GM12874 (cell line): Measurements from ENCODE around the gene USP50.

Experiments
- CTCF ChIP-seq: IDR thresholded peaks from 2 replicates; pipeline ENCODE4 v1.5.1; 2011; ENCODE audit warnings: low read depth, mild to moderate bottlenecking, control low read depth, low read length, moderate library complexity; ENCODE audit not compliant: insufficient read depth

USP50 gene

GRCh38 chr15:50503144-50503543, 43.3 kb downstream of the USP50 start:
- TF ChIP-seq CTCF: no peak

DNA sequence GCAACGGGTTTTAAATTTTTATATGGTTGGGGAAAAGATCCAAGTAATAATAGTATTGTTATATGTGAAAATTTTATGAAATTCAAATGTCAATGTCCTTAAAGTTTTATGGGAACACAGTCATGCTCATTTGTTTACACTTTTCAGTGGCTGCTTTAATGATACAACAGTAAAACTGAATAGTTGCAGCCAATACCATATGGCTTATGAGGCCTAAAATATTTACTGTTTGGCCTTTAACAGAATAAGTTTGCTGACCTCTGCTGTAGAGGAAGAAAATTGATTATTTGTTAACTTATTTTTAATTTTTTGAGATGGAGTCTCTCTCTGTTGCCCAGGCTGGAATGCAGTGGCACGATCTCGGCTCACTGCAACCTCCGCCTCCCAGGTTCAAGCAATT, 44.7 kb downstream of the USP50 start:
- no peak for TF ChIP-seq CTCF

GRCh38 chr15:50500352-50500751, 46.1 kb downstream of the USP50 start:
- TF ChIP-seq CTCF: no peak

GRCh38 chr15:50496692-50497091, 49.8 kb downstream of the USP50 start:
- no peak for TF ChIP-seq CTCF

- no peak for TF ChIP-seq CTCF
Observed at GRCh38 chr15:50493625-50494024, 52.8 kb downstream of the USP50 start.

DNA sequence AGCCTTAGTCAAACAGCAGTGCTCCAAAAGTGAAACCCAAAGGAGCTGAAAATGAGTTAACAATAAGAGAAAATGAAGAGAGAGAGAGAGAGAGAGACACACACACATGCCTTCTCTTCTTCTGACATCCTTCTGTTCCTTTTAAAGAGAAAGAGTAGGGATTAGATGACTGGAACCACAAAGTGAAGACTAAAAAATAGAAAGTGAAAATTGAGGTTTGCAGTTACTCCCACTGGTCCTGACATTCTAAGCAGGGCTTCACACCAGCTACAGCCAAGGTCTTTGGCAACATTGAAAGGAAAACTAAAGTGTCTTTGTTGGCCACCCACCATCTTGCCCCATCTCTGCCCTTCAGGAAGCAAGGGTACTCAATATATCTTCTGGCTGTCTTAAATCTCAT, 59.2 kb downstream of the USP50 start:
- no peak for TF ChIP-seq CTCF

DNA sequence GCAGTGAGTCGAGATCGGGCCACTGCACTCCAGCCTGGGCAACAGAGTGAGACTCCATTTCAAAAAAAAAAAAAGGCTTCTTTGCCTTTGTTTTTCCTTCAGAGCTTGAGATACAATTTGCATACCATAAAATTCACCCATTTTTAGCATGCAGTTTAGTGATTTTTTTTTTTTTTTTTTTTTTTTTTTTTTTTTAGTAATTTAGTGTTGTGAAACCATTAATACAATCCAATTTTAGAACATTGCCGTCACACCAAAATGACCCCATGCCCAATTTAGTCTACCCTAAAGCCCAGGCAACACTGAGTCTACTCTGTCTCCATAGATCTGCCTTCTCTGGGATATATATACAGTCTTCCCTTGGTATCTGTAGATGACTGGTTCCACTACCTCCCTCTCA, 61.1 kb downstream of the USP50 start:
- no peak for TF ChIP-seq CTCF

DNA sequence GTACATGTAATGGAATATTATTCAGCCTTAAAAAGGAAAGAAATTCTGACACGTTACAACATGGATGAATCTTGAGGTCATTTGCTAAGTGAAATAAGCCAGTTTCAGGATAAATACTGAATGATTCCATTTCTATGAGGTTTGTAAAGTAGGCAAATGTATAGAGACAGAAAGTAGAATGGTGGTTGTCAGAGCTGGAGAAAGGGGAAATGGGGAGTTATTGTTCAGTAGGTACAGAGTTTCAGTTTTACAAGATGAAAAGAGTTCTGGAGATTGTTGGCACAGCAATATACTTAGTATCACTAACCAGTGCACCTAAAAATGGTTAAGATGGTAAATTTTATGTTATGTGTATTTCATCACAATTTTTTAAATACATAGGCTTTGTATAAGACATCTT, 61.7 kb downstream of the USP50 start:
- no peak for TF ChIP-seq CTCF
